WTC11 (cell line): ENCODE measurements around the gene ZNHIT2. TPM values are rescaled to one million over a fixed set of nuclear protein-coding genes. Genes with fewer than 3 reads are reported as not detected.

ENCODE experiments used
- ATAC-seq: fragments of 200-7000 bp; cut with Tn5 transposase; 2 replicates; pipeline ENCODE4 v1.10.0; 2021; ENCODE audit warnings: mild to moderate bottlenecking, moderate library complexity
- CTCF ChIA-PET: fragments of 300-600 bp; sonication (Branson Sonifier 250); formaldehyde crosslinking; loops from one replicate; lab custom pipeline; 2021; ENCODE audit warnings: antibody characterized with exemption; lab: Charles Lee
- POLR2A ChIA-PET: fragments of 350-600 bp; sonication (Branson Sonifier 250); formaldehyde crosslinking; loops from one replicate; lab custom pipeline; 2021; ENCODE audit warnings: antibody characterized with exemption; lab: Charles Lee
- DNase-seq: peaks from one replicate; pipeline ENCODE4 v3.0.0; 2021; ENCODE audit warnings: low spot score
- H3K27ac Mint-ChIP-seq: 2 replicates; pipeline ENCODE4 v1.8.0; 2021; ENCODE audit warnings: mixed read lengths
- H3K27me3 Mint-ChIP-seq: 2 replicates; pipeline ENCODE4 v1.8.0; 2021; ENCODE audit warnings: low read depth, mild to moderate bottlenecking, moderate library complexity, mixed read lengths
- H3K36me3 Mint-ChIP-seq: 2 replicates; pipeline ENCODE4 v1.8.0; 2021; ENCODE audit warnings: mixed read lengths
- H3K4me1 Mint-ChIP-seq: 2 replicates; pipeline ENCODE4 v1.8.0; 2022; ENCODE audit warnings: mixed read lengths
- H3K4me3 Mint-ChIP-seq: 2 replicates; pipeline ENCODE4 v1.8.0; 2021; ENCODE audit warnings: mild to moderate bottlenecking, moderate library complexity, mixed read lengths
- H3K9me3 Mint-ChIP-seq: 2 replicates; pipeline ENCODE4 v1.8.0; 2021; ENCODE audit warnings: mixed read lengths
- AR ChIP-seq: fragments of 250-450 bp; sonication (Bioruptor Pico); IDR thresholded peaks from 2 replicates; pipeline ENCODE4 v1.9.0; 2021; ENCODE audit warnings: mild to moderate bottlenecking
- ELF4 ChIP-seq: sonication (generic); formaldehyde crosslinking; IDR thresholded peaks from 2 replicates; pipeline ENCODE4 v1.8.1; 2022; ENCODE audit warnings: low read depth, mild to moderate bottlenecking, moderate library complexity, missing genetic modification reagents
- ERG ChIP-seq: fragments of 250-450 bp; sonication (Bioruptor Pico); IDR thresholded peaks from 2 replicates; pipeline ENCODE4 v1.8.0; 2021; ENCODE audit warnings: mild to moderate bottlenecking
- ESRRA ChIP-seq: sonication (generic); formaldehyde crosslinking; IDR thresholded peaks from 2 replicates; pipeline ENCODE4 v1.8.1; 2022; ENCODE audit warnings: mild to moderate bottlenecking, missing genetic modification reagents, borderline replicate concordance
- ETV6 ChIP-seq: sonication (generic); formaldehyde crosslinking; IDR thresholded peaks from 2 replicates; pipeline ENCODE4 v1.8.1; 2022; ENCODE audit warnings: mild to moderate bottlenecking, missing genetic modification reagents
- FOXJ3 ChIP-seq: sonication (generic); formaldehyde crosslinking; IDR thresholded peaks from 2 replicates; pipeline ENCODE4 v1.9.0; 2021; ENCODE audit warnings: missing genetic modification reagents, mild to moderate bottlenecking, borderline replicate concordance
- FOXP4 ChIP-seq: sonication (generic); formaldehyde crosslinking; IDR thresholded peaks from 2 replicates; pipeline ENCODE4 v1.8.0; 2022; ENCODE audit warnings: mild to moderate bottlenecking, missing genetic modification reagents
- JUN ChIP-seq: sonication (generic); formaldehyde crosslinking; IDR thresholded peaks from 2 replicates; pipeline ENCODE4 v1.8.0; 2023; ENCODE audit warnings: mild to moderate bottlenecking, missing genetic modification reagents
- NFE2L1 ChIP-seq: sonication (generic); formaldehyde crosslinking; IDR thresholded peaks from 2 replicates; pipeline ENCODE4 v1.8.1; 2023; ENCODE audit warnings: missing genetic modification reagents
- SMAD3 ChIP-seq: sonication (generic); formaldehyde crosslinking; IDR thresholded peaks from 2 replicates; pipeline ENCODE4 v1.8.0; 2022; ENCODE audit warnings: missing genetic modification reagents, mild to moderate bottlenecking, borderline replicate concordance
- STAT6 ChIP-seq: sonication (generic); formaldehyde crosslinking; conservative IDR thresholded peaks from 2 replicates; pipeline ENCODE4 v1.8.1; 2023; ENCODE audit warnings: mild to moderate bottlenecking, low read depth, missing genetic modification reagents, moderate library complexity
- TEAD1 ChIP-seq: sonication (generic); formaldehyde crosslinking; IDR thresholded peaks from 2 replicates; pipeline ENCODE4 v1.8.0; 2022; ENCODE audit warnings: mild to moderate bottlenecking, missing genetic modification reagents
- ZBTB43 ChIP-seq: sonication (generic); formaldehyde crosslinking; IDR thresholded peaks from 2 replicates; pipeline ENCODE4 v1.8.1; 2023; ENCODE audit warnings: mild to moderate bottlenecking, missing genetic modification reagents
- ZNF121 ChIP-seq: sonication (generic); formaldehyde crosslinking; IDR thresholded peaks from 2 replicates; pipeline ENCODE4 v1.8.0; 2023; ENCODE audit warnings: missing genetic modification reagents
- ZNF232 ChIP-seq: sonication (generic); formaldehyde crosslinking; IDR thresholded peaks from 2 replicates; pipeline ENCODE4 v1.8.0; 2022; ENCODE audit warnings: mild to moderate bottlenecking, missing genetic modification reagents
- ZNF396 ChIP-seq: fragments of 250-450 bp; sonication (Bioruptor Pico); IDR thresholded peaks from 2 replicates; pipeline ENCODE4 v1.8.0; 2021; ENCODE audit warnings: mild to moderate bottlenecking, moderate library complexity, borderline replicate concordance
- total RNA-seq: library from RNA; stranded (reverse); gene quantifications from 3 replicates; pipeline ENCODE4 v1.2.3, GENCODE V29; 2021
- TF ChIP-seq, protein P1 (sequence below): fragments of 250-450 bp; sonication (Bioruptor Pico); conservative IDR thresholded peaks from 2 replicates; pipeline ENCODE4 v1.9.0; 2021; ENCODE audit warnings: mild to moderate bottlenecking
- TF ChIP-seq, protein P2 (sequence below): fragments of 250-450 bp; sonication (Bioruptor Pico); IDR thresholded peaks from 2 replicates; pipeline ENCODE4 v2.1.2; 2022; ENCODE audit warnings: mild to moderate bottlenecking, moderate library complexity
- TF ChIP-seq, protein P3 (sequence below): sonication (generic); formaldehyde crosslinking; IDR thresholded peaks from 2 replicates; pipeline ENCODE4 v1.8.1; 2023; ENCODE audit warnings: mild to moderate bottlenecking, missing genetic modification reagents, moderate library complexity
- TF ChIP-seq, protein P4 (sequence below): fragments of 250-450 bp; sonication (Bioruptor Pico); IDR thresholded peaks from 2 replicates; pipeline ENCODE4 v1.9.0; 2021; ENCODE audit warnings: moderate library complexity, mild to moderate bottlenecking, inconsistent platforms, borderline replicate concordance

Gene ZNHIT2
- total RNA-seq, 1 experiment from 2014 or later = 16.7 TPM

DNA sequence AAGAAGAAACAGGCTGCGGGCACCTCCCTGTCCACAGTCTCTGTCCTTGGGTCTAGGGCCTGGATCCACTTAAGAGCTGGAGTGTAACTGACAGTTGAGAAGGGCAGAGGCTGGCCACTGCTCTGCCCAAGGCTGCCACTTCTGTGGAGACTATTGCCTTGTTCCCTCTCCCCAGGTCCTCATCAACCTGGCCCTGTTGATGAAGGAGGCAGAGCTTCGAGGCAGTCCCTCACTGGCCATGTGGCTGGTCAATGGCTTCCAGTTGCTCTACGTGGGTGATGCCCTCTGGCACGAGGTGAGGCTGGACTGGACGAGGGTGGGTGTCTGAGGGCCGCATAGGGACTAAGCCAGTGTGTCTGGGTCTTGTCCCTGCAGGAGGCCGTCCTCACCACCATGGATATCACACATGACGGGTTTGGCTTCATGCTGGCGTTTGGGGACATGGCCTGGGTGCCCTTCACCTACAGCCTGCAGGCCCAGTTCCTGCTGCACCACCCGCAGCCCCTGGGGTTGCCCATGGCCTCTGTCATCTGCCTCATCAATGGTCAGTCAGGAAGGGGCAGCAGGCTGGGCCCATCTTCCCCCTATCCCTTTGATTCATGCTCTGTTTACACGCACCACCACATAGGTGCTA is 2.8 kb downstream of the ZNHIT2 start:
- Mint-ChIP-seq H3K9me3 (no peaks in the 10 kb centered on the region), H3K36me3 (peaks cover 13% of the 10 kb centered on the region), H3K27ac (no peak overlapping the region), H3K27me3 (no peaks in the 10 kb centered on the region), H3K4me1 (peaks cover 20% of the 10 kb centered on the region), H3K4me3 (no peak overlapping the region)
- ChIA-PET POLR2A (no interaction called here), CTCF (interaction anchor here (2.5 to 4.8 kb wide), 2 partner anchors 67 to 101 kb away, joined by 12 to 37 read pairs; partner anchors contain the start of genes ARL2 and CAPN1)
- DNase-seq = no peak
- TF ChIP-seq JUN (no peak), STAT6 (no peak), SMAD3 (CRISPR knock-in tag) (no peak), TEAD1 (CRISPR knock-in tag) (no peak), ERG (CRISPR knock-in tag) (no peak), ZNF396 (CRISPR knock-in tag) (no peak), ZNF232 (CRISPR knock-in tag) (no peak), NFE2L1 (CRISPR knock-in tag) (no peak), ELF4 (CRISPR knock-in tag) (no peak), FOXJ3 (CRISPR knock-in tag) (no peak), ZNF121 (CRISPR knock-in tag) (no peak), AR (CRISPR knock-in tag) (no peak), ESRRA (no peak), ETV6 (CRISPR knock-in tag) (no peak), ZBTB43 (no peak), FOXP4 (CRISPR knock-in tag) (no peak)
- TF ChIP-seq, protein P1, sequence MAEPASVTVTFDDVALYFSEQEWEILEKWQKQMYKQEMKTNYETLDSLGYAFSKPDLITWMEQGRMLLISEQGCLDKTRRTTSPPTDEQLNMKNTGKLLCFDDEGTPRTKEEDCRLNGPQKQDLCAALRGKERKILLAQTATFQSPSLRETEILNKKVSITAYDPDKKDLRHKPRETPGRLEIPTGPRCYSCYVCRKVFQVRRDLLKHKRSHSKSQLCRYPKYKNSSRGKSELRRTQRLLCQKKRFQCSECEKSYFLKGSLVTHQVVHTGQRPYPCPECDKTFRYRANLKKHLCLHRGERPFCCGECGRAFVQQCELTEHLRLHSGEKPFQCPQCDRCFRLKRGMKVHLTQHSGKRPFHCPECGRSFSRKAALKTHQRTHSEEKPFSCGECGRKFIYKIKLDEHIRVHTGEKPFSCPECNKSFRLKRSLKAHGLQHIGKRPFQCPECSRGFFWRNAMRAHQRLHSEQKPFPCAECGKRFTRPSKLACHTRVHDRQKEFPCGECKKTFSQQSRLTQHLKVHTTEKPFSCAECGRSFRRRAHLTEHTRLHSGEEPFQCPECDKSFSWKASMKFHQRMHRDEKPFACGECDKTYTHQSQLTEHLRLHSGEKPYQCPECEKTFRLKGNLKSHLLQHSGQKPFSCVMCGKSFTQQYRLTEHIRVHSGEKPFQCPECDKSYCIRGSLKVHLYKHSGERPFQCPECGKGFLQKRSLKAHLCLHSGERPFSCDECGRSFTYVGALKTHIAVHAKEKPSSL (CRISPR knock-in tag) = no peak
- TF ChIP-seq, protein P2, sequence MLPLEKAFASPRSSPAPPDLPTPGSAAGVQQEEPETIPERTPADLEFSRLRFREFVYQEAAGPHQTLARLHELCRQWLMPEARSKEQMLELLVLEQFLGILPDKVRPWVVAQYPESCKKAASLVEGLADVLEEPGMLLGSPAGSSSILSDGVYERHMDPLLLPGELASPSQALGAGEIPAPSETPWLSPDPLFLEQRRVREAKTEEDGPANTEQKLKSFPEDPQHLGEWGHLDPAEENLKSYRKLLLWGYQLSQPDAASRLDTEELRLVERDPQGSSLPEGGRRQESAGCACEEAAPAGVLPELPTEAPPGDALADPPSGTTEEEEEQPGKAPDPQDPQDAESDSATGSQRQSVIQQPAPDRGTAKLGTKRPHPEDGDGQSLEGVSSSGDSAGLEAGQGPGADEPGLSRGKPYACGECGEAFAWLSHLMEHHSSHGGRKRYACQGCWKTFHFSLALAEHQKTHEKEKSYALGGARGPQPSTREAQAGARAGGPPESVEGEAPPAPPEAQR (CRISPR knock-in tag) = no peak
- TF ChIP-seq, protein P3, sequence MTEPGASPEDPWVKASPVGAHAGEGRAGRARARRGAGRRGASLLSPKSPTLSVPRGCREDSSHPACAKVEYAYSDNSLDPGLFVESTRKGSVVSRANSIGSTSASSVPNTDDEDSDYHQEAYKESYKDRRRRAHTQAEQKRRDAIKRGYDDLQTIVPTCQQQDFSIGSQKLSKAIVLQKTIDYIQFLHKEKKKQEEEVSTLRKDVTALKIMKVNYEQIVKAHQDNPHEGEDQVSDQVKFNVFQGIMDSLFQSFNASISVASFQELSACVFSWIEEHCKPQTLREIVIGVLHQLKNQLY (CRISPR knock-in tag) = no peak
- TF ChIP-seq, protein P4, sequence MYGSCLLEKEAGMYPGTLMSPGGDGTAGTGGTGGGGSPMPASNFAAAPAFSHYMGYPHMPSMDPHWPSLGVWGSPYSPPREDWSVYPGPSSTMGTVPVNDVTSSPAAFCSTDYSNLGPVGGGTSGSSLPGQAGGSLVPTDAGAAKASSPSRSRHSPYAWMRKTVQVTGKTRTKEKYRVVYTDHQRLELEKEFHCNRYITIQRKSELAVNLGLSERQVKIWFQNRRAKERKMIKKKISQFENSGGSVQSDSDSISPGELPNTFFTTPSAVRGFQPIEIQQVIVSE (CRISPR knock-in tag) = no peak
- ATAC-seq = no peak
